Endothelial cell of umbilical vein (primary cell): ENCODE data around the gene PRSS35.

ENCODE experiments used
- CTCF ChIP-seq, 2 donors: IDR thresholded peaks; 1 replicate in 1 of 2; 2 replicates in 1 of 2; pipeline ENCODE4 v1.5.1; 2011; ENCODE audit warnings: low read length in 2 of 2, mild to moderate bottlenecking in 2 of 2, moderate library complexity in 2 of 2, control low read depth in 1 of 2, inconsistent platforms in 1 of 2, low read depth in 1 of 2; ENCODE audit not compliant: insufficient read depth in 1 of 2; ENCODE audit errors: extremely low read depth in 1 of 2
- EZH2 ChIP-seq: IDR thresholded peaks from 2 replicates; pipeline ENCODE4 v1.6.1; 2012; ENCODE audit warnings: borderline replicate concordance, low read depth, mild to moderate bottlenecking, moderate library complexity, low read length, inconsistent platforms; ENCODE audit not compliant: severe bottlenecking
- FOS ChIP-seq: IDR thresholded peaks from 2 replicates; pipeline ENCODE4 v1.6.1; 2011; ENCODE audit warnings: mild to moderate bottlenecking, low read length, moderate library complexity, borderline replicate concordance; ENCODE audit not compliant: insufficient read depth
- GATA2 ChIP-seq: IDR thresholded peaks from 2 replicates; pipeline ENCODE4 v1.7.0; 2011; ENCODE audit warnings: low read depth, mild to moderate bottlenecking, moderate library complexity, mixed read lengths, low read length; ENCODE audit not compliant: insufficient read length, insufficient read depth
- JUN ChIP-seq: IDR thresholded peaks from 2 replicates; pipeline ENCODE4 v1.6.1; 2011; ENCODE audit warnings: borderline replicate concordance, low read depth; ENCODE audit not compliant: insufficient read length, insufficient read depth
- MAX ChIP-seq: IDR thresholded peaks from 2 replicates; pipeline ENCODE4 v1.6.1; 2011; ENCODE audit not compliant: insufficient read depth, insufficient read length
- MYC ChIP-seq: IDR thresholded peaks from one replicate; pipeline ENCODE4 v1.6.1; 2011; ENCODE audit warnings: mild to moderate bottlenecking, low read depth, low read length
- POLR2A ChIP-seq: IDR thresholded peaks from 2 replicates; pipeline ENCODE4 v1.6.1; 2012; ENCODE audit warnings: low read depth, mild to moderate bottlenecking, control low read depth, low read length
- POLR2AphosphoS5 ChIP-seq: IDR thresholded peaks from 2 replicates; pipeline ENCODE4 v1.6.1; 2012; ENCODE audit warnings: low read depth, mild to moderate bottlenecking, control low read depth, low read length, moderate library complexity; ENCODE audit not compliant: insufficient read depth

- no peak for TF ChIP-seq POLR2A
- TF ChIP-seq GATA2: no peak
- TF ChIP-seq CTCF (IDR thresholded peaks at IDR 0.05; ENCODE audit: extremely low read depth in 1 of 2, insufficient read depth in 1 of 2, low read depth in 1 of 2, low read length in 2 of 2): no peak
- no peak for TF ChIP-seq POLR2AphosphoS5
- no peak for TF ChIP-seq EZH2
- TF ChIP-seq MYC: no peak
- TF ChIP-seq MAX: no peak
- TF ChIP-seq JUN: no peak
- TF ChIP-seq FOS: no peak
Measured at GRCh38 chr6:83466328-83466727, 46.0 kb upstream of the PRSS35 start.
